Transverse colon (tissue), 4 donors: ENCODE results near the gene EPN2. TPM values are rescaled to one million over a fixed set of nuclear protein-coding genes. Genes with fewer than 3 reads are reported as not detected.

Experiments
- DNase-seq: peaks from one replicate; pipeline ENCODE4 v3.0.0-alpha.2; 2019
- H3K27ac ChIP-seq, 4 donors: fragments of 200-600 bp; sonication (generic); 2 replicates each; pipeline ENCODE4 v1.5.1; 2016 to 2018; ENCODE audit warnings: inconsistent platforms in 4 of 4
- H3K27me3 ChIP-seq: fragments of 200-600 bp; sonication (generic); 2 replicates; pipeline ENCODE4 v1.5.1; 2017; ENCODE audit warnings: inconsistent platforms
- H3K36me3 ChIP-seq, 4 donors: fragments of 200-600 bp; sonication (generic); 2 replicates each; pipeline ENCODE4 v1.5.1; 2017 to 2019; ENCODE audit warnings: inconsistent platforms in 4 of 4
- H3K4me1 ChIP-seq, 4 donors: fragments of 200-600 bp; sonication (generic); 2 replicates each; pipeline ENCODE4 v1.5.1; 2017 to 2020; ENCODE audit warnings: inconsistent platforms in 4 of 4
- H3K4me3 ChIP-seq, 4 donors: fragments of 200-600 bp; sonication (generic); 1 replicate in 1 of 4; 2 replicates in 3 of 4; pipeline versions ENCODE4 v1.5.1 to v1.6.1; 2017 to 2019; ENCODE audit warnings: inconsistent platforms in 4 of 4
- H3K9me3 ChIP-seq, 2 donors: fragments of 200-600 bp; sonication (generic); 2 replicates each; pipeline ENCODE4 v1.5.1; 2017 to 2019; ENCODE audit warnings: inconsistent platforms in 2 of 2
- EP300 ChIP-seq: sonication (generic); formaldehyde crosslinking; IDR thresholded peaks from one replicate; pipeline ENCODE4 v1.6.1; 2017; ENCODE audit warnings: antibody characterized with exemption, low read depth
- POLR2A ChIP-seq: fragments of 450-650 bp; IDR thresholded peaks from one replicate; pipeline ENCODE4 v1.6.1; 2016; ENCODE audit warnings: antibody characterized with exemption, mild to moderate bottlenecking, moderate library complexity
- POLR2AphosphoS5 ChIP-seq, 3 donors: sonication (generic); formaldehyde crosslinking; IDR thresholded peaks; one replicate each; pipeline ENCODE4 v1.6.1; 2016; ENCODE audit warnings: antibody characterized with exemption in 3 of 3
- WGBS, 2 donors: methylation state at CpG; one replicate each; pipeline ENCODE4 v1.1.5; 2018; ENCODE audit warnings: low coverage in 1 of 2; 5-methylcytosine and 5-hydroxymethylcytosine counted together
- in situ Hi-C, 4 donors: fragments of 200-750 bp; cut with MboI; loops; one replicate each; pipeline versions ENCODE4 v1.15.0 to v1.15.1; 2017; ENCODE audit warnings: low sequenced_read_pairs in 3 of 4, low pct_ligation_motif_present in 1 of 4, low pct_unique_long_range_greater_than_20kb in 1 of 4
- intact Hi-C: fragments of 100-400 bp; cut with DNase I; formaldehyde crosslinking; loops from one replicate; pipeline ENCODE4 v1.15.1; 2023; ENCODE audit warnings: low total_unique reads
- total RNA-seq, 4 donors: library from RNA; depleted of rRNA; stranded (reverse); fragments of >200 nt; gene quantifications; one replicate each; pipeline ENCODE4 v1.1.0, GENCODE V29; 2016
- TF ChIP-seq, protein P1 (sequence below), 5 experiments: fragments of 200-600 bp in 3 of 5; fragments of 450-650 bp in 2 of 5; sonication (generic) in 3 of 5; IDR thresholded peaks; 1 replicate in 2 of 5; 2 replicates in 3 of 5; pipeline ENCODE4 v1.5.1; 2016 to 2017; ENCODE audit warnings: antibody characterized with exemption in 5 of 5, inconsistent platforms in 3 of 5, mild to moderate bottlenecking in 2 of 5, moderate library complexity in 1 of 5

EPN2 gene
- total RNA-seq, 4 donors from 2014 or later, result 30.4 to 98.7 (median 65.5) TPM

DNA sequence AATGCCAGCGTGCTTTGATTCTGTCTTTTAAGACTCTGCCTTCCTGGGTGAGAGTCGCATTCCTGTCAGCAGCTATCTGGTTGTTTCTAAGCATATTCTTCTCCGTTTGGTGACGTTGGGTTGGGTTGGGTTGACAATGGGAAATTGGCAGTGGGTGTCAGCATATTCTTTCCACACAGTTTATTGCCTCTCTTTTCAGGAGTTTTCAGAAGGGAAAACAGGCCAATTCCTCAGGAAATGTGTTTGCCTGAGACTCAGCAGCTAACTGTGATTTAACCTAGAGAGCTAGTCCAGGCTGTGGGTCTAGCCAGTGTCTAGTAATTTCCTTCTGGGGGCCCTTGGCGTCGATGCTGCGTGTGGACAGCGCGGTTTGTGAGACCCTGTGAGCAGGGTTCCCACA lies 21.2 kb downstream of the EPN2 start:
- DNase-seq, result no peak
- TF ChIP-seq POLR2AphosphoS5 (IDR thresholded peaks at IDR 0.05), result no peak
- Histone ChIP-seq H3K27me3 (no peaks in the 10 kb centered on the region), H3K9me3 (no peaks in the 10 kb centered on the region), H3K27ac (no peak overlapping the region), H3K36me3 (no peaks in the 10 kb centered on the region), H3K4me1 (peaks cover 3 to 42% (median 11%) of the 10 kb centered on the region in 4 donors), H3K4me3 (no peak overlapping the region)
- WGBS, 2 donors, result 83 to 100% methylated on average over 4 to 9 of the region's 9 CpGs
- in situ Hi-C loops, result no loop called here
- intact Hi-C loops, result no loop called here

DNA sequence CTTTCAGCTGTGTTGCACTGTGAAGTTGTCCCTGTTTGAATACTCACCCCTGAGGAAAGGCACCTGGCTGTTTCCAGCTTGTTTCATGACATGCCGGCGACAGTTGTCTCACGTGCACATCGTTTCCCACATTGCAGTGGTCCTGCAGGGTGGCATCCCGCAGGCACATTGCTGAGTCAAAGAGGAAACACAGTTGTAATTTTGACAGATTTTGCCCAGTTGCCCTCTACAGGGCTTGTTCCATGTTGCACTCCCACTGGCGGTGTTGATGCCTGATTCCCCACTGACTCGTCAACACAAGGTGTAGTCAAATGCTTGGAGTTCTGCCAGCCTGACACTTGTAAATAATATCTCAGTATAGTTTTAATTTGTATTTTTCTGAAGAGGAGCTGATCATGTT lies 23.8 kb downstream of the EPN2 start:
- intact Hi-C loops, result no loop called here
- in situ Hi-C loops, result no loop called here
- H3K4me3 ChIP-seq, result no peak overlapping the region
- H3K36me3 ChIP-seq, result no peaks in the 10 kb centered on the region
- no peak for DNase-seq
- TF ChIP-seq, protein P1, sequence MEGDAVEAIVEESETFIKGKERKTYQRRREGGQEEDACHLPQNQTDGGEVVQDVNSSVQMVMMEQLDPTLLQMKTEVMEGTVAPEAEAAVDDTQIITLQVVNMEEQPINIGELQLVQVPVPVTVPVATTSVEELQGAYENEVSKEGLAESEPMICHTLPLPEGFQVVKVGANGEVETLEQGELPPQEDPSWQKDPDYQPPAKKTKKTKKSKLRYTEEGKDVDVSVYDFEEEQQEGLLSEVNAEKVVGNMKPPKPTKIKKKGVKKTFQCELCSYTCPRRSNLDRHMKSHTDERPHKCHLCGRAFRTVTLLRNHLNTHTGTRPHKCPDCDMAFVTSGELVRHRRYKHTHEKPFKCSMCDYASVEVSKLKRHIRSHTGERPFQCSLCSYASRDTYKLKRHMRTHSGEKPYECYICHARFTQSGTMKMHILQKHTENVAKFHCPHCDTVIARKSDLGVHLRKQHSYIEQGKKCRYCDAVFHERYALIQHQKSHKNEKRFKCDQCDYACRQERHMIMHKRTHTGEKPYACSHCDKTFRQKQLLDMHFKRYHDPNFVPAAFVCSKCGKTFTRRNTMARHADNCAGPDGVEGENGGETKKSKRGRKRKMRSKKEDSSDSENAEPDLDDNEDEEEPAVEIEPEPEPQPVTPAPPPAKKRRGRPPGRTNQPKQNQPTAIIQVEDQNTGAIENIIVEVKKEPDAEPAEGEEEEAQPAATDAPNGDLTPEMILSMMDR (IDR thresholded peaks at IDR 0.05), result no peak
- no peak for TF ChIP-seq POLR2AphosphoS5 (IDR thresholded peaks at IDR 0.05)
- no peak for TF ChIP-seq EP300
- no peak for TF ChIP-seq POLR2A
- 53 to 78% methylated on average over 6 to 7 of the region's 7 CpGs for WGBS, 2 donors
- H3K27me3 ChIP-seq, result no peaks in the 10 kb centered on the region
- no peaks in the 10 kb centered on the region for H3K9me3 ChIP-seq
- peaks cover 12 to 59% (median 27%) of the 10 kb centered on the region in 4 donors for H3K4me1 ChIP-seq
- H3K27ac ChIP-seq, result no peak overlapping the region

- DNase-seq, result no peak
- intact Hi-C loops (no loop called here), in situ Hi-C loops (no loop called here)
- Histone ChIP-seq H3K27me3 (no peaks in the 10 kb centered on the region), H3K9me3 (no peaks in the 10 kb centered on the region), H3K27ac (peak overlapping the region; percentile 63 to 80 (median 74)), H3K4me1 (peaks cover 12 to 59% (median 27%) of the 10 kb centered on the region in 4 donors), H3K36me3 (no peaks in the 10 kb centered on the region), H3K4me3 (no peak overlapping the region)
- WGBS, 2 donors, result 42 to 75% methylated on average over 2 of the region's 2 CpGs
- no peak for TF ChIP-seq POLR2AphosphoS5 (IDR thresholded peaks at IDR 0.05)
- TF ChIP-seq, protein P1 (IDR thresholded peaks at IDR 0.05), result no peak
- TF ChIP-seq POLR2A, result no peak
- TF ChIP-seq EP300, result no peak
Observed at GRCh38 chr17:19261426-19261825, 24.3 kb downstream of the EPN2 start.

DNA sequence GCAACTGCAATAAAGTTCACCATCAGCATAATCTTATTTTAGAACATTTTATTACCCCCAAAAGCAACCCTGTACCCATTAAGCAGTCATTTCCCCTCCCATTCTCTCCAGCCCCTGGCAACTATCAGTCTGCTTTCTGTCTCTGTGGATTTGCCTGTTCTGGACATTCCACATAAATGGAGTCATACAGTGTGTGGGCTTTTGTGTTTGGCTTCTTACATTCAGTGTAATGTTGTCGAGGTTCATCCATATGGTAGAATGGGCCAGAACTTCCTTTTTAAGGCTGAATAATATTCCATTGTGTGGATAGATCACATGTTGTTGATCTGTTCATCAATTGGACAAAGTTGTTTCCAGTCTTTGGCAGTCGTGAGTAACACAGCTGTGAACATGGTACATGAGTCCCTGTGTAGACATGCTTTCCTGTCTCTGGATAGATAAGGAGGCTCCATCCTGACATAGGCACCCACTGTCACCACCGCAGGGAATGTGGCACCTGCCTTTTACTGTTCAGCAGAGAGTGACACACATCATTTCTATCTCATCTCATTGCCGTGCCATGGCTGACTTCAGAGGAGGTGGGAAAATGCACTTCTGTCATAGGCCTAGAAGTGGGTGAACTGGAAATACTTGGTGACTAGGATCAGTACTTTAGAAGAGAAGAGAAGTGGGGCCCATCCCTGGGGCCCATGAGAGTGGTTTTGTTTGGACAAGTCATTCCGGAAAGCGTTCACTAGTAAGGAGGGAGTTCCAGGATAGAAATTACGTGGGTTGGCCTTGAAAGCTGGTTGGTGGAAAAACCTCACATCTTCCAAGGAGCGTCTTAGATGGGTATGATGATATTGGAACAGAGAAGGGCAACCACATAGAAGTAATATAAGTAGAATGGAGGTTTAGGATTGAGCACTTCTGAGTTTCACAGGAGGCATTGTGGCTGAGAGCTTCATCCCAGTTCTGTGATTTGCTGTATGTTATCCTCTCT lies 25.8 kb downstream of the EPN2 start:
- Histone ChIP-seq H3K4me3 (no peak overlapping the region), H3K9me3 (no peaks in the 10 kb centered on the region), H3K36me3 (no peaks in the 10 kb centered on the region), H3K27ac (peak overlapping the region; percentile 63 to 80 (median 74)), H3K27me3 (no peaks in the 10 kb centered on the region), H3K4me1 (peaks cover 15 to 58% (median 29%) of the 10 kb centered on the region in 4 donors)
- DNase-seq, result no peak
- 60 to 67% methylated on average over 4 to 8 of the region's 8 CpGs for WGBS, 2 donors
- intact Hi-C loops (no loop called here), in situ Hi-C loops (no loop called here)
- TF ChIP-seq EP300 (no peak), POLR2A (no peak), POLR2AphosphoS5 (IDR thresholded peaks at IDR 0.05) (no peak)
- TF ChIP-seq, protein P1 (IDR thresholded peaks at IDR 0.05), result no peak
